GM19452 (cell line): ENCODE results near the gene CCND2.

Experiments used
- ATAC-seq: cut with Tn5 transposase; IDR thresholded peaks from one replicate; pipeline ENCODE4 v1.9.1; 2021; ENCODE audit not compliant: unreplicated experiment

Gene CCND2

GRCh38 chr12:4256043-4256826, 17.3 kb upstream of the CCND2 start:
- no peak for ATAC-seq

- no peak for ATAC-seq
Observed at GRCh38 chr12:4257442-4257841, 16.1 kb upstream of the CCND2 start.

- ATAC-seq = no peak
Observed at GRCh38 chr12:4259099-4259498, 14.5 kb upstream of the CCND2 start.

GRCh38 chr12:4261655-4262054, 11.9 kb upstream of the CCND2 start:
- no peak for ATAC-seq

GRCh38 chr12:4265280-4265679, 8.3 kb upstream of the CCND2 start:
- no peak for ATAC-seq

GRCh38 chr12:4266990-4267389, 6.6 kb upstream of the CCND2 start:
- ATAC-seq = no peak

GRCh38 chr12:4267704-4268328, 5.7 kb upstream of the CCND2 start:
- ATAC-seq = no peak

GRCh38 chr12:4268329-4269181, 5.0 kb upstream of the CCND2 start:
- ATAC-seq = no peak

GRCh38 chr12:4269279-4269991, 4.1 kb upstream of the CCND2 start:
- ATAC-seq = peak; percentile 34

GRCh38 chr12:4270016-4270830, 3.3 kb upstream of the CCND2 start:
- ATAC-seq = no peak

- no peak for ATAC-seq
Observed at GRCh38 chr12:4270831-4271716, 2.5 kb upstream of the CCND2 start.

- ATAC-seq = peak; percentile 29
Observed at GRCh38 chr12:4271717-4272423, 1.7 kb upstream of the CCND2 start.

GRCh38 chr12:4272424-4273272, 914 bp upstream of the CCND2 start:
- peak; percentile 3 for ATAC-seq

GRCh38 chr12:4273273-4273651, 300 bp upstream of the CCND2 start:
- ATAC-seq = no peak

GRCh38 chr12:4274396-4275015, 944 bp downstream of the CCND2 start:
- no peak for ATAC-seq

GRCh38 chr12:4275016-4275869, 1.7 kb downstream of the CCND2 start:
- no peak for ATAC-seq
